Activated naive CD8-positive, alpha-beta T cell treated with anti-CD3 and anti-CD28 coated beads for 36 hours (primary cell): ENCODE results near the gene TRAM2. TPM values are rescaled to one million over a fixed set of nuclear protein-coding genes. Genes with fewer than 3 reads are reported as not detected.

ENCODE experiments used
- DNase-seq: peaks from one replicate; pipeline ENCODE4 v3.0.0; 2021
- H3K27ac Mint-ChIP-seq: one replicate; pipeline ENCODE4 v1.8.0; 2022; ENCODE audit warnings: mild to moderate bottlenecking, moderate library complexity, mixed read lengths
- H3K27me3 Mint-ChIP-seq: one replicate; pipeline ENCODE4 v1.8.0; 2022; ENCODE audit warnings: mild to moderate bottlenecking, mixed read lengths
- H3K36me3 Mint-ChIP-seq: one replicate; pipeline ENCODE4 v1.8.0; 2021; ENCODE audit warnings: mild to moderate bottlenecking, mixed read lengths
- H3K4me1 Mint-ChIP-seq: one replicate; pipeline ENCODE4 v1.8.0; 2021; ENCODE audit warnings: mixed read lengths
- H3K4me3 Mint-ChIP-seq: one replicate; pipeline ENCODE4 v1.8.0; 2022; ENCODE audit warnings: mild to moderate bottlenecking, moderate library complexity, mixed read lengths
- H3K9me3 Mint-ChIP-seq: one replicate; pipeline ENCODE4 v1.8.0; 2022; ENCODE audit warnings: mixed read lengths
- total RNA-seq, 2 experiments: library from RNA; stranded (reverse); gene quantifications; one replicate each; pipeline ENCODE4 v1.2.3, GENCODE V29; 2021

The TRAM2 gene
- total RNA-seq, result 1 to 10 TPM; 1.6 to 2.0 TPM

- peak within 1 kb of the TSS; percentile 77 for H3K4me3 Mint-ChIP-seq
- H3K27me3 Mint-ChIP-seq, result no peaks in the 10 kb centered on the region
- DNase-seq, result peak; percentile 72
- no peaks in the 10 kb centered on the region for H3K36me3 Mint-ChIP-seq
- H3K9me3 Mint-ChIP-seq, result no peaks in the 10 kb centered on the region
- H3K4me1 Mint-ChIP-seq, result peaks cover 43% of the 10 kb centered on the region
- H3K27ac Mint-ChIP-seq, result peak within 1 kb of the TSS; percentile 56
Observed at GRCh38 chr6:52577022-52577777, at the start of gene TRAM2. TSS of gene TRAM2 (minus strand) at chr6:52577060. CDS start at chr6:52576915, 145 bp downstream.

GRCh38 chr6:52622810-52623209 is 46.0 kb upstream of the TRAM2 start:
- Mint-ChIP-seq H3K4me3 (no peak overlapping the region), H3K4me1 (no peaks in the 10 kb centered on the region), H3K27ac (no peak overlapping the region), H3K36me3 (no peaks in the 10 kb centered on the region), H3K27me3 (peaks cover 3% of the 10 kb centered on the region), H3K9me3 (no peaks in the 10 kb centered on the region)
- DNase-seq, result no peak

- Mint-ChIP-seq H3K9me3 (no peaks in the 10 kb centered on the region), H3K36me3 (no peaks in the 10 kb centered on the region), H3K27me3 (peaks cover 7% of the 10 kb centered on the region), H3K4me1 (no peaks in the 10 kb centered on the region), H3K4me3 (no peak overlapping the region), H3K27ac (no peak overlapping the region)
- DNase-seq, result no peak
Observed at GRCh38 chr6:52621631-52622030, 44.8 kb upstream of the TRAM2 start.

- no peaks in the 10 kb centered on the region for H3K36me3 Mint-ChIP-seq
- no peaks in the 10 kb centered on the region for H3K9me3 Mint-ChIP-seq
- no peaks in the 10 kb centered on the region for H3K4me1 Mint-ChIP-seq
- DNase-seq, result no peak
- H3K4me3 Mint-ChIP-seq, result no peak overlapping the region
- peaks cover 6% of the 10 kb centered on the region for H3K27me3 Mint-ChIP-seq
- H3K27ac Mint-ChIP-seq, result no peak overlapping the region
Observed at GRCh38 chr6:52620906-52621190, 44.0 kb upstream of the TRAM2 start.

- Mint-ChIP-seq H3K4me1 (no peaks in the 10 kb centered on the region), H3K9me3 (no peaks in the 10 kb centered on the region), H3K36me3 (no peaks in the 10 kb centered on the region), H3K27ac (no peak overlapping the region), H3K4me3 (no peak overlapping the region), H3K27me3 (peaks cover 4% of the 10 kb centered on the region)
- no peak for DNase-seq
Observed at GRCh38 chr6:52620055-52620905, 43.4 kb upstream of the TRAM2 start.

GRCh38 chr6:52617087-52617486 is 40.2 kb upstream of the TRAM2 start:
- no peaks in the 10 kb centered on the region for H3K4me1 Mint-ChIP-seq
- no peaks in the 10 kb centered on the region for H3K9me3 Mint-ChIP-seq
- H3K27me3 Mint-ChIP-seq, result peaks cover 4% of the 10 kb centered on the region
- no peak for DNase-seq
- no peak overlapping the region for H3K4me3 Mint-ChIP-seq
- no peak overlapping the region for H3K27ac Mint-ChIP-seq
- H3K36me3 Mint-ChIP-seq, result no peaks in the 10 kb centered on the region

GRCh38 chr6:52616059-52616690 is 39.3 kb upstream of the TRAM2 start:
- H3K4me1 Mint-ChIP-seq, result peaks cover 2% of the 10 kb centered on the region
- no peak overlapping the region for H3K27ac Mint-ChIP-seq
- no peak overlapping the region for H3K4me3 Mint-ChIP-seq
- no peak for DNase-seq
- no peaks in the 10 kb centered on the region for H3K36me3 Mint-ChIP-seq
- no peaks in the 10 kb centered on the region for H3K9me3 Mint-ChIP-seq
- H3K27me3 Mint-ChIP-seq, result peaks cover 4% of the 10 kb centered on the region

GRCh38 chr6:52612336-52613054 is 35.6 kb upstream of the TRAM2 start:
- DNase-seq, result no peak
- Mint-ChIP-seq H3K9me3 (peaks cover 8% of the 10 kb centered on the region), H3K27me3 (peaks cover 8% of the 10 kb centered on the region), H3K4me1 (peaks cover 6% of the 10 kb centered on the region), H3K27ac (no peak overlapping the region), H3K4me3 (no peak overlapping the region), H3K36me3 (no peaks in the 10 kb centered on the region)

- Mint-ChIP-seq H3K4me3 (no peak overlapping the region), H3K27ac (no peak overlapping the region), H3K9me3 (peaks cover 8% of the 10 kb centered on the region), H3K36me3 (no peaks in the 10 kb centered on the region), H3K4me1 (peaks cover 6% of the 10 kb centered on the region), H3K27me3 (peaks cover 3% of the 10 kb centered on the region)
- no peak for DNase-seq
Observed at GRCh38 chr6:52611833-52612232, 35.0 kb upstream of the TRAM2 start.

GRCh38 chr6:52610745-52611355 is 34.0 kb upstream of the TRAM2 start:
- Mint-ChIP-seq H3K27me3 (peaks cover 3% of the 10 kb centered on the region), H3K4me3 (no peak overlapping the region), H3K4me1 (peaks cover 6% of the 10 kb centered on the region), H3K36me3 (no peaks in the 10 kb centered on the region), H3K27ac (no peak overlapping the region), H3K9me3 (peaks cover 8% of the 10 kb centered on the region)
- DNase-seq, result no peak

- H3K27ac Mint-ChIP-seq, result no peak overlapping the region
- no peak overlapping the region for H3K4me3 Mint-ChIP-seq
- H3K4me1 Mint-ChIP-seq, result peaks cover 6% of the 10 kb centered on the region
- no peak for DNase-seq
- H3K9me3 Mint-ChIP-seq, result peaks cover 8% of the 10 kb centered on the region
- H3K36me3 Mint-ChIP-seq, result no peaks in the 10 kb centered on the region
- H3K27me3 Mint-ChIP-seq, result peaks cover 3% of the 10 kb centered on the region
Observed at GRCh38 chr6:52610011-52610410, 33.2 kb upstream of the TRAM2 start.

- Mint-ChIP-seq H3K4me3 (no peak overlapping the region), H3K9me3 (peaks cover 8% of the 10 kb centered on the region), H3K27ac (no peak overlapping the region), H3K4me1 (peaks cover 8% of the 10 kb centered on the region), H3K27me3 (peaks cover 3% of the 10 kb centered on the region), H3K36me3 (no peaks in the 10 kb centered on the region)
- no peak for DNase-seq
Observed at GRCh38 chr6:52605610-52606185, 28.8 kb upstream of the TRAM2 start.

- H3K4me1 Mint-ChIP-seq, result peaks cover 8% of the 10 kb centered on the region
- no peak overlapping the region for H3K4me3 Mint-ChIP-seq
- H3K9me3 Mint-ChIP-seq, result peaks cover 2% of the 10 kb centered on the region
- H3K27ac Mint-ChIP-seq, result no peak overlapping the region
- no peak for DNase-seq
- H3K36me3 Mint-ChIP-seq, result no peaks in the 10 kb centered on the region
- H3K27me3 Mint-ChIP-seq, result peaks cover 3% of the 10 kb centered on the region
Observed at GRCh38 chr6:52603000-52603795, 26.3 kb upstream of the TRAM2 start.

GRCh38 chr6:52598824-52599190 is 21.9 kb upstream of the TRAM2 start:
- H3K4me1 Mint-ChIP-seq, result peaks cover 17% of the 10 kb centered on the region
- no peaks in the 10 kb centered on the region for H3K36me3 Mint-ChIP-seq
- no peak overlapping the region for H3K27ac Mint-ChIP-seq

More at GRCh38 chr6:52598824-52599190, 21.9 kb upstream of the TRAM2 start:
- Mint-ChIP-seq H3K27me3 (no peaks in the 10 kb centered on the region), H3K4me3 (no peak overlapping the region), H3K9me3 (no peaks in the 10 kb centered on the region)
- DNase-seq, result no peak
